GM18867 (cell line): ENCODE measurements around the gene F7.
"Not testable (repeated sequence)": the region's sequence is repeated elsewhere in the genome, so short reads cannot be mapped to it uniquely, and the experiment has no call there.

Experiments
- ATAC-seq: cut with Tn5 transposase; IDR thresholded peaks from one replicate; pipeline ENCODE4 v1.9.1; 2021; ENCODE audit warnings: mild to moderate bottlenecking, moderate library complexity; ENCODE audit not compliant: unreplicated experiment

Gene F7

GRCh38 chr13:113070855-113071254 is 34.7 kb upstream of the F7 start:
- ATAC-seq: no peak

DNA sequence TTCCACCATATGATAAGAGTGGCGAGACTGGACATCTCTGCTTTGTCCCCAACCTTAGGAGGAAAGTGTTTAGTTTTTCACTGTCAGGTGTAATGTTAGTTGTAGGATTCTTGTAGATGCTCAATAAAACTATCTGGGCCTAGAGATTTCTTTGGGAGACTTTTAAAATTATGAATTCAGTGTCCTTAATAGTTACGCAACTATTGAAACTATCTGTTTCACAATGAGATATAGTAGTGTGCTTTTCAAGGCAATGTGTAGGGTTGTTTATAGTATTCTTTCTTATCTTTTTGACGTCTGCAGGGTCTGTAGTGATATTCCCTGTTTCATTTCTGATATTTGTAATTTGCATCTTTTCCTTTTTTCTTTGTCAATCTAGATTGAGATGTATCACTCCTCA is 33.2 kb upstream of the F7 start:
- ATAC-seq: no peak

GRCh38 chr13:113073942-113074341 is 31.6 kb upstream of the F7 start:
- no peak for ATAC-seq

DNA sequence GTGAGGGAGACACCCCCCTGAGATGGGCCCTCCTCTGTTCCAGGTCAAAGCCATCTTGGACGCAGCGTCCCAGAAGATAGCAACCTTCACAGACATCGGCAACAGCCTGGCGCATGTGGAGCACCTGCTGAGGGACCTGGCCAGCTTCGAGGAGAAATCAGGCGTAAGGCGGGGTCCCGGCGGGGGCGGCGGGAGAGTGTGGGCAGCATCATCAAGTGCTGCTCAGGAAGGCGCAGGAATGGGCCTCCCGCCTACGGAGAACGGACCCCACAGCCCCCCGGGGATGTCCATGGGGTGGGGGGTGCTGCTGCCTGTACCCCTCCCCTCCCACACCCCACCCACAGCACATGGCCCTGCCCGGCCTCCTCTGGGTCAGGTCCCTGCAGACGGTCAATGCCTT is 31.2 kb upstream of the F7 start:
- no peak for ATAC-seq

- ATAC-seq: no peak
Measured at GRCh38 chr13:113074876-113075275, 30.7 kb upstream of the F7 start.

GRCh38 chr13:113075711-113076110 is 29.9 kb upstream of the F7 start:
- ATAC-seq: no peak

DNA sequence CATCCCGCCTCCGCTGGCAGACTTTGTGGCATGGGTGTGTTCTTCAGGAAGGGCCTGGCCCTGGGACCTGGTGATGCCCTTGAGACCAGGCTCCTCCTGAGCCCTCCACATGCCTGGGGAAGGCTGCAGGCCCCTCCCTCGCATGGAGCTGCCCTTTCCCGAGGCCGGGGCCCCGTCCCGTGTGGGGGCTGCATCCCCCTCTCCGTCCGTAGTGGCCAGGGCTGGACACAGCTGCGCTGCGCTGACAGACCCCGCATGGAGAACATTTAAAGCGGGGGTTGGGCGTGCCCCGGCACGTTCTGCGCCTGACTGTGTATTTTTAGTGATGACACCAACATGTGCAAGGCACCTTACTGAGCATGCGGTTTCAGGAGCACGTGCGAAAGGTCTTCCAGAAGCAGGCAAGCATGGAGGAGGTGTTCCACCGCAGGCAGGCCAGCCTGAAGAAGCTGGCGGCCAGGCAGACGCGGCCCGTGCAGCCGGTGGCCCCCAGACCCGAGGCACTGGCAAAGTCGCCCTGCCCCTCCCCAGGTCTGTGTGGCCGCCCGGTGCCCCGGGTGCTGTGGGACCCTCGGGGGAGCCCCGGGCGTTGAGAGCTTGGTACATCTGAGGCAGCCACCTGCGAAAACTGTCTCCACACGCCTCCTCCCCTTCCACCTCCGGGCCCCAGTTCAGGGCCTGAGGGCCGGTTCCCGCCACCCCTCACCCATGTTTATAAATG is 28.8 kb upstream of the F7 start:
- no peak for ATAC-seq

GRCh38 chr13:113077566-113077952 is 28.0 kb upstream of the F7 start:
- ATAC-seq: no peak

DNA sequence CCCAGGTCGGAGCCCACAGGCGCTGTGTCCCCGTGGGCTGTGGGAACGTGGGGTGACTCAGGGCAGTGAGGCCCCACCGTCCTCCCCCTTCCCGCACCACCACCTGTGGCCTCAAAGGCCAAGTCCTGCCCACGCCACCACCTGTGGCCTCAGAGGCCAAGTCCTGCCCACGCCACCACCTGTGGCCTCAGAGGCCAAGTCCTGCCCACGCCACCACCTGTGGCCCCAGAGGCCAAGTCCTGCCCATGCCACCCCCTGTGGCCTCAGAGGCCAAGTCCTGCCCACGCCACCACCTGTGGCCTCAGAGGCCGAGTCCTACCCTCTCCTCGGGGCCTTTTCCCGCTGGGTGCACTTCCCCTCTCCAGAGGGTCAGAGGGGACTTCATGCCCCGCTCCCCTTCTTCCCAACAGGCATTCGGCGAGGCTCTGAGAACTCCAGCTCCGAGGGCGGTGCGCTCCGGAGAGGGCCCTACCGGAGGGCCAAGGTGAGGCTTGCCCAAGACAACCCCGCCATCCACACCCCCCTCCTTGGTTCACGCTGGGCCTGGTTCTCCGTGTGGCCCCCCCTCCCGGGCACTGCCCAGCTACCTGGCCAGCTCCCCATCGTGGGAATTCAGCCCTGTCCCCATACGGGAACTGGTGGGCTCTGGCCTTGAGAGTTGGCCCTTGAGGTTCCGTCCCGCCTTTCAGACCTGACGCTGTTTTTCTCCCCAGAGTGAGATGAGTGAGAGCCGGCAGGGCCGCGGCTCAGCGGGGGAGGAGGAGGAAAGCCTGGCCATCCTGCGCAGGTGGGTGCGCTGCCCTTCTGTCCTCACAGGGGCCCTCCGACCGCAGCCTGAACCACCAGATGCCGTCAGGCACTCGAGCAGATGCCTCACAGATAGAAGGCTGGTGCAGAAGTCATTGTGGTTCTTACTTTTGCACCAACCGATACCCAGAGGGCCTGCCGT is 27.4 kb upstream of the F7 start:
- no peak for ATAC-seq

GRCh38 chr13:113078902-113079780 is 26.4 kb upstream of the F7 start:
- ATAC-seq: no peak

- not testable (repeated sequence) for ATAC-seq
Measured at GRCh38 chr13:113079781-113080080, 25.9 kb upstream of the F7 start.

DNA sequence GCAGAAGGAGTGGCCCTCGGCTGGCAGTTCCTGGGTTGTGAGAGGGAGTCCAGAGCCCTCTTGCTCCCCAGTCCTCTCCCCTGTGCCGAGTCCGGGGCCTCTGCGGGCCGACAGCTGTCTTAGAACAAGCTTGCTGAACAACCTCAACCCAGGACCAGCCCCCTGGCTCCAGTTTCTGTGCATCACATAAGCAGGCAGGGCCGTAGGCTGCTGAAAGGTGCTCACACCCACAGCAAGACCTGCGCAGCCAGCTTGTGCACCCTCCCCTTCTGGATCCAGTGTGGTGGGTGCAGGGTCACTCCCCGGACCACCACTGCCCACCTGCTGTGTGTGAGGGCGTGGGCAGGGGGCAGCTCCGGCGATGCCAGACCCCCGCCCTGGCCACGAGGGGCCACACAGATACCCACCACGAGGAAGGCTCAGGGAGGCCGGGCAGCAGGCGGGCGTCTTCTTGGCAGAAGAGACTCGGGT is 25.2 kb upstream of the F7 start:
- ATAC-seq: no peak

DNA sequence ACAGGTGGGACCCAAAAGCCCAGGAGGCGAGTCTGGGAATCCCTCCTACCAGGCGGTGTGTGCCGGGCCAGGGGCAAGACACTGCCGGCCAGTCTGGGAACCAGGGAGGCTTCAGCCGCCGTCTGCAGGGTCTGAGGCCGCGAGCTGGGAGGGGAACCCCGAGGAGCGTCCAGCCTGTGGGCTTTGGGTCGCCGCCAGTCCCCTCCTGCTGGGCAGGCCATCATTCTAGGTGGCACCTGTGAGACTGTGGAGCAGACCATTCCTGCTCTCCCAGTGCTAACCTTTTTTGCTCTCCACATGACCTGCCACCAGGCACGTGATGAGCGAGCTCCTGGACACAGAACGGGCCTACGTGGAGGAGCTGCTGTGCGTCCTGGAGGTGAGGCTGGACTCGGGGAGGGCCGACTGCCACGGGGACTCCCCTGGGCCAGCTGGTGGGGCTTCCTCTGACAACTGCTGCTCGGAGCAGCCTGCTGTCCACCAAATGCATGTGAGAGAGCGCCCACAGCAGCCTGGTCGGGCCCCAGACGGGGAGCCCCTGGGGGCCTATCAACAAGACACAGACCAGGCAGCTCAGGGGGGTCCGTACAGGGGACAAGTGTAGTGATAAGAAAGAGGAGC is 24.6 kb upstream of the F7 start:
- no peak for ATAC-seq

GRCh38 chr13:113082198-113083021 is 23.2 kb upstream of the F7 start:
- ATAC-seq: no peak

DNA sequence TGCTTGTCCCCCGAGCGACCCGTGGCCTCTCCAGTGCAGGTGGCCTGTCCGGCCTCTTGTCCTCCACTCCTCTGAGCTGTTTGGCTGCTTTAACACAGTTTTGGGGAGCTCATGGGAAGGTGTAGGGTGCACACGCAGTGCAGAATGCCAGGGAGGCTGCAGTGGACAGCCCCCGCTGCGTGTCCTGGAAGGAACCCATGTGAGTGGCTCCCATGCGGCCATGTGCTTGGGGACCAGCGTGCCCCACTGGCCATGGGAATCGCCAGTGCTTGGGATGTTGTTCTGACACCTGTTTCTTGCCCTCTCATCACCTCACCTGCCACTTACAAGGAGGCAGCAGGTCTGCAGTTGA is 22.6 kb upstream of the F7 start:
- ATAC-seq: no peak

DNA sequence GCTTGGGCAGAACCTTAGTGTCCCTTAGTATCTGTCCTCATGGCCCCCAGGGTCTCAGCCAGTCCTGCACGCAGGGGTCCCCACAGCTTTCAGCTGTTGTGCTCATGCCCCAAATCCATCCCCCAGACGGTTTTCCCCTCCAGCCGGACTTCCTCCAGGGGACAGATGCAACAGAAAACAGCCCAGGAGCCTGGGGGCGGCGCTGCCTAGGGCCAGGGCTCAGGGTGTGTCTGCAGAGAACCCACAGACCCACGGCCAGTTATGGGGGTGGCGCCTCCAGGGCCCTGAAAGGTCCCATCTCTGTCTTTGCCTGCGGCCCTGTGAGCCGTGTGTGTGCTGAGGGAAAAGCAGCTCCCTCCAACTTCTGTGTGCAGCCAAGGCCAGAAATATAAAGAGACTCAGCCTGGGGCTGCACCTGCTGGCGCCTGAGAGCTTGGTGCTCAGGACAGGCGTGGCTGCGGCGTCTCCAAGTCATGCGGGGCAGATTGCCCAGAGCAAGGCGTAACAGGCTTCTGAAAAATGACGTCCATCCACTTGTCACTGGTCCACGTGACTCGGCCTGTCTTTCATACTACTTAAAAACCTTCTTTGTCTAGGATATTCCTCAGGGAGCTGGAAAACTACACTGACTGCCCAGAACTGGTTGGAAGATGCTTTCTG is 22.1 kb upstream of the F7 start:
- no peak for ATAC-seq

GRCh38 chr13:113084094-113084942 is 21.3 kb upstream of the F7 start:
- ATAC-seq: no peak

DNA sequence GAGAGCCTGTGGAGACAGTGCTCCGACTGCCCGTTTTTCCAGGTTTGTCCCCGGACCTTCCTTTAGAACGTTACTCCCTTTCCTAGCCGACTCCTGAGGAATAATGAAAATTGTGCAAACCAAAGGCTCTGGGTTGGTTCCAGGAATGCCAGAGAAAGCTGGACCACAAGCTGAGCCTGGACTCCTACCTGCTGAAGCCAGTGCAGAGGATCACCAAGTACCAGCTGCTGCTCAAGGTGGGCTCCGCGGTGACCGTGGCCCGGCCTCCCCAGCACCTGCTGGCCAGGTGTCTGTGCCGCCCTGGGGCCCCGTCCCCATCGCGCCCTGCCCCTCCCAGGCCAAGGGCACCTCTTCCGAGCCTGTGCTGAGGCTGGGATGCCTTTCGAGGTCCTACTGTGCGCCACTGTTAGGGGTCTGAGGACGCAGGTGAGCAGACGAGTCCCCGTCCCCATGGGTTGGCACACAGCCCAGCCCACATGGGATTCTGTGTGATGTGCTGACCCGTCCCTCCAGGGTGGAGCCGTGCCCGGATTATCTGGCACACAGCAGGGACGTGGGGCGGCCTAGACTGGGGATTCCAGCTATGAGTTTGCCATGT is 20.5 kb upstream of the F7 start:
- ATAC-seq: no peak
